Suprapubic skin (tissue), 3 donors: ENCODE results near the gene MMP19.

Source experiments
- POLR2A ChIP-seq, 2 donors: fragments of 450-650 bp; IDR thresholded peaks; one replicate each; pipeline ENCODE4 v1.6.1; 2017; ENCODE audit warnings: antibody characterized with exemption in 2 of 2, mild to moderate bottlenecking in 2 of 2, moderate library complexity in 2 of 2
- TF ChIP-seq, protein P1 (sequence below), 2 donors: fragments of 200-600 bp in 1 of 2; fragments of 450-650 bp in 1 of 2; sonication (generic) in 1 of 2; IDR thresholded peaks; one replicate each; pipeline ENCODE4 v1.5.1; 2016 to 2019; ENCODE audit warnings: antibody characterized with exemption in 2 of 2, mild to moderate bottlenecking in 1 of 2, moderate library complexity in 1 of 2

- TF ChIP-seq, protein P1, sequence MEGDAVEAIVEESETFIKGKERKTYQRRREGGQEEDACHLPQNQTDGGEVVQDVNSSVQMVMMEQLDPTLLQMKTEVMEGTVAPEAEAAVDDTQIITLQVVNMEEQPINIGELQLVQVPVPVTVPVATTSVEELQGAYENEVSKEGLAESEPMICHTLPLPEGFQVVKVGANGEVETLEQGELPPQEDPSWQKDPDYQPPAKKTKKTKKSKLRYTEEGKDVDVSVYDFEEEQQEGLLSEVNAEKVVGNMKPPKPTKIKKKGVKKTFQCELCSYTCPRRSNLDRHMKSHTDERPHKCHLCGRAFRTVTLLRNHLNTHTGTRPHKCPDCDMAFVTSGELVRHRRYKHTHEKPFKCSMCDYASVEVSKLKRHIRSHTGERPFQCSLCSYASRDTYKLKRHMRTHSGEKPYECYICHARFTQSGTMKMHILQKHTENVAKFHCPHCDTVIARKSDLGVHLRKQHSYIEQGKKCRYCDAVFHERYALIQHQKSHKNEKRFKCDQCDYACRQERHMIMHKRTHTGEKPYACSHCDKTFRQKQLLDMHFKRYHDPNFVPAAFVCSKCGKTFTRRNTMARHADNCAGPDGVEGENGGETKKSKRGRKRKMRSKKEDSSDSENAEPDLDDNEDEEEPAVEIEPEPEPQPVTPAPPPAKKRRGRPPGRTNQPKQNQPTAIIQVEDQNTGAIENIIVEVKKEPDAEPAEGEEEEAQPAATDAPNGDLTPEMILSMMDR (IDR thresholded peaks at IDR 0.05): no peak
- no peak for TF ChIP-seq POLR2A (IDR thresholded peaks at IDR 0.05)
These were observed 18.7 kb upstream of the MMP19 start for GRCh38 chr12:55861396-55861795.
